ENCODE data around the gene LYSMD1.

GRCh38 chr1:151189637-151190445 is 24.1 kb upstream of the LYSMD1 start, which contains the start of gene VPS72:
- TF ChIP-seq RARB (CRISPR knock-in tag; IDR thresholded peaks at IDR 0.05) = no peak
- no peak for TF ChIP-seq TSHZ2 (CRISPR knock-in tag; IDR thresholded peaks at IDR 0.05)
- TF ChIP-seq ZFP3 (CRISPR knock-in tag; IDR thresholded peaks at IDR 0.05) = 0 out of 2 replicates have a peak, but pooled peaks have one; percentile 35
- no peak for TF ChIP-seq ZFP30 (CRISPR knock-in tag; IDR thresholded peaks at IDR 0.05)
- TF ChIP-seq CREB5 (CRISPR knock-in tag; IDR thresholded peaks at IDR 0.05; ENCODE audit: low read depth) = no peak
- no peak for TF ChIP-seq CSRNP3 (CRISPR knock-in tag; IDR thresholded peaks at IDR 0.05)
- TF ChIP-seq ZNF565 (CRISPR knock-in tag; conservative IDR thresholded peaks at IDR 0.05; ENCODE audit: low read depth) = no peak
- no peak for TF ChIP-seq ARNTL (CRISPR knock-in tag; IDR thresholded peaks at IDR 0.05; ENCODE audit: borderline replicate concordance, low read depth)

All from SK-N-SH treated with all-trans-retinoic acid at 6 μM for 48 hours (cell line).